ENCODE measurements around the gene EXOC5.
"Not testable (repeated sequence)": the region's sequence is repeated elsewhere in the genome, so short reads cannot be mapped to it uniquely, and the experiment has no call there.

The EXOC5 gene

DNA sequence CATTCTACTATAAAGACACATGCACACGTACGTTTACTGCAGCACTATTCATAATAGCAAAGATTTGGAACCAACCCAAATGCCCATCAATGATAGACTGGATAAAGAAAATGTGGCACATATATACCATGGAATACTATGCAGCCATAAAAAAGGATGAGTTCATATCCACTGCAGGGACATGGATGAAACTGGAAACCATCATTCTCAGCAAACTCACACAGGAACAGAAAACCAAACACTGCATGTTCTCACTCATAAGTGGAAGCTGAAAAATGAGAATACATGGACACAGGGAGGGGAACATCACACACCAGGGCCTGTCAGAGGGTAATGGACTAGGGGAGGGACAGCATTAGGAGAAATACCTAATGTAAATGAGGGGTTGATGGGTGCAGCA is 10.5 kb downstream of the EXOC5 start:
- not testable (repeated sequence) for DNase-seq (ENCODE audit: low spot score)

DNA sequence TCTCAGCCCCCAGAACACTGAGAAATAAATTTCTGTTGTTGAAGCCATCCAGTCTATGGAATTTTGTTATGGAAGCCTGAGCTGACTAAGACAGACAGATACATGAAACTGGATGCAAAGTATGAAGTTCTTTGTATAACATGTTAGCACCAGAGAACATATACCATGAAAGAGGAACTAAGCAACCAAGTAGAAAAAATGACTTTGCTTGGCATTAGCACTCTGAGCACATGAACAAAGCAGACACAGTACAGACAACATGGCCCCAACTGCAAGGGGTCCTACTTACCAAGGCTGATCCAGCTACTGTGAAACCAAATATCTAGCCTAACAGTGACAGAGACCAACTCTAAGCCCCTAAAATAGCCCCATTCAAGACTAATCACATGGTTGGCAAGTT is 13.8 kb downstream of the EXOC5 start:
- DNase-seq (ENCODE audit: low spot score), result no peak

DNA sequence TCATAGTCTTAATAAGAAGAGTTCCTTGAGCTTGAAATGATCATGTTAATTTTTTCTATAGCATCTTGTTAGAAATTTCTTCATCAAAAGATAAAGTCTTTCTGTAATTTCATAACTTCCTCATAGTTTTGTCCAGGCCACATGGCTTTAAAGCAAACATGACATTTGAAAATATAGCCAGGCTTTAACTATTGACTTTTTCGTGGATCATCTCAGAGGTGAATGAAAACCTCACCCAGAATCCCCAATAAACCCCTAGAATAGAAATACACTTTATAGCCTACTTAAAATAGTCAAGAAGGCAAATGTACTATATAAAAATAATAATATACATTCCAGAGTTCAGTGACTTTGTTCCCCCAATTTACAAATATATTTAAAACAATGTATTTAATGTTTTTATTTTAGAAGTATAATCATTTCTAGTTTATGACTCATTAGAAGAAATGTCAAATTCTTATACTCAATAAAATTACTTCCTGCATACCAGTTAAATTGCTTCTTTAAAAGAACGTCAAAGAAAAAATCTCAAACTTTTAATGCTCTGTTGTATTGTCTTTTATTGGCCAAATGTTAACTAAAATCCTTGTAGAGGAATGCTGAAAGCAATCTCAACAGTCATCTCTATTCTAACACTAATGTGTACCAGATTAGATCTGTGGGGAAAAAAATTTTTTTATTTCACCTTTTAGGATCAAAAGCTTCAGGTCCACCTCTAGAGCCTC is 21.6 kb downstream of the EXOC5 start:
- DNase-seq (ENCODE audit: low spot score), result peak; percentile 10

DNA sequence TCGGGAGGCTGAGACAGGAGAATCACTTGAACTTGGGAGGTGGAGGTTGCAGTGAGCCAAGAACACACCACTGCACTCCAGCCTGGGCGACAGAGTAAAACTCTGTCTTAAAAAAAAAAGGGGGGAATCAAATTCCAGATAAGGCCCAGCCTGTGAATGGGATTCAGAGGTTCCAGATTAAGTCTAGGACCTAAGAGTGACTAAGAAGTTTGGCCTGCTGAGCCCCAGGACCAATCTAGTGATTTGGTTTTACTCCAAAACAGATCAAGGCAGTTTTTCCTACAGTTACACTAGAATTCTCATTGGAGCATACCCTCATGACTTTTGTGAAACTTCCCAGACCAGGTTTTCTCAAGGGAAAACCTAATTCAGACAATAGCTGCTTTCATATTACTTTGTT is 22.8 kb downstream of the EXOC5 start:
- DNase-seq (ENCODE audit: low spot score), result no peak

DNA sequence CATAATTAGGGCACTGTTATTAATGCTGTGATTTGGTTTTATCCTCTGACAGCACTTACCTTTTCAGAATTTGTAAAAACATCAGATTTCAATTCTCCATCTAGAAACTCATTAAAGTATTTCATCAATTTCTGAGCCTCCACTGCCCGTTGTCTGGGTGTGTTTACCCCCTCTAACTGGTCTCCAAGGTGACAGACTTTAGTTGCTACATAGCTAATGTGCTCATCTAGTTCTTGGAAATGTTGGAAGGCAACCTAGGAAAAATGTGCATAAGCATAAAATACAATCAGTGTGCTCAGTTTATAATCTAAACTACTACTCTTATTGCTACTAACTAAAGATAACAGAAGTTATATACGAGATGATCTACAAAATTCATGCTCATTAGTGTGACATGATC is 24.6 kb downstream of the EXOC5 start:
- DNase-seq (ENCODE audit: low spot score), result peak; percentile 11

DNA sequence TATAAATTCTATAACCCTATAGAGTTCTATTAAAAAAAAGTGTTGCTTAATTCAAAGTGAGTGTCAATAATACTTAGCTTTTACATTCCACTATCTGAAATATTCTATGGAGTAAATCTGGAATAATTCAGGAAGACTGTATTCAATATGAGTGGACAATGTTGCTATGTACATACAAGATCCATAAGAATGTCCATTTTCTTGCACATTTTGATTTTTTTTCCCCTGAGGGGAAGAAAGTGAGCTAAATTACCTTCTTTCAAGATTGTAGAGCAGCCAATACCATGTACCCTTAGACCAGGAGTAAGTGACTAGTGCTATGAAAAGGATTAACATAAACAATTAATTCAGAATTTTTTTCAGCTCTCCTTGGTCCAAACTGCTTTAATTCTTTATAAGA is 25.4 kb downstream of the EXOC5 start:
- no peak for DNase-seq (ENCODE audit: low spot score)

DNA sequence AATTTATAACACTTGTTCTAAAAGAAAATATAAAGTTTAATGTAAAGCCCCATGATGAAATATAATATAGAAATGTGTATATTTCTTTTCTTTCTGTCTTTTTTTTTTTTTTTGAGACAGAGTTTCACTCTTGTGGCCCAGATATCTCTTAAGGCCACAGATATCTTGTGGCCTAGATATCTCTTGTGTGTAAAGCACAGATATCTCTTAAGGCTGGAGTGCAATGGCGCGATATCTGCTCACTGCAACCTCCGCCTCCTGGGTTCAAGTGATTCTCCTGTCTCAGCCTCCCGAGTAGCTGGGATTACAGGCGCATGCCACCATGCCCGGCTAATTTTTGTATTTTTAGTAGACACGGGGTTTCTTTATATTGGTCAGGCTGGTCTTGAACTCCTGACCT is 28.6 kb downstream of the EXOC5 start:
- not testable (repeated sequence) for DNase-seq (ENCODE audit: low spot score)

DNA sequence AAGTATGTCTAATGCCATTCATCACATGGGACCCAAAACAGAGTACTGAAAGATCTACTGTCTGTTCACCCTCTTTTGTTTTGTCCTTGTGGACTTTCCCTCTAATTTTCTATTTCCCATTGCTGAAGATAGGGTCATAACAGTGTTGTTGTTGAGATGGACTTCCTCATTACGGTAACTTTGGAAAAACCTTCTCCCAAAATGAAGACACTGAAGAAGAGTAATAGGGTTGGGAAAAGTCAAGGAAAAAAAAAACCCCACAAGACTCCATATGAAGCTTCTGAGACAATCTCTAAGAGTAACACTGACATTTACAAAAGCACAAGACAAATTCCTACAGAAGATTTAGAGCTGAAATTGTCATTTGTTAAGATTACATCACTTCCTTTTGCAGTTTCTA is 36.7 kb downstream of the EXOC5 start:
- DNase-seq (ENCODE audit: low spot score), result no peak

DNA sequence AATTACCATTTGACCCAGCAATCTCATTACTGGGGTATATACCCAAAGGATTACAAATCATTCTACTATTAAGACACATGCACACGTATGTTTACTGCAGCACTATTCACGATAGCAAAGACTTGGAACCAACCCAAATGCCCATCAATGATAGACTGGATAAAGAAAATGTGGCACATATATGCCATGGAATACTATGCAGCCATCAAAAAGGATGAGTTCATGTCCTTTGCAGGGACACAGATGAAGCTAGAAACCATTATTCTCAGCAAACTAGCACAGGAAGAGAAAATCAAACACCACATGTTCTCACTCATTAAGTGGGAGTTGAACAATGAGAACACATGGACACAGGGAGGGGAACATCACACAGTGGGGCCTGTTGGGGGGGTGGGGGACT is 40.4 kb downstream of the EXOC5 start:
- not testable (repeated sequence) for DNase-seq (ENCODE audit: low spot score)

DNA sequence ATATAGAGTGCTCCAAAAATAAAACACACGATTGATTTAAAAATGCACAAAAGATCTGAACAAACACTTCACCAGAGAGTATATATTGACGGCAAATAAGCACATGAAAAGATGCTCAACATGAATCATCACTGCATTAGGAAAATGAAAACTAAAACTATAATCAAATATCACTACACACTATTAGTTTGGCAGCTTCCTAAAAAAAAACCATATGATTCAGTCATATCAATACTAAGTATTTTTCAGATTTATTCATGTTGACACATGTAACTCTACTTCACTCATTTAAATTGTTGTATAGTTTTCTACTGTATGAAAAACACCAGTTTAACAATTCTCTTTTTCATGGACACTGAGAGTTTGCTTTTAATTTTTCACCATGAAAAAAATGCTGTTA is 41.6 kb downstream of the EXOC5 start:
- DNase-seq (ENCODE audit: low spot score), result no peak

DNA sequence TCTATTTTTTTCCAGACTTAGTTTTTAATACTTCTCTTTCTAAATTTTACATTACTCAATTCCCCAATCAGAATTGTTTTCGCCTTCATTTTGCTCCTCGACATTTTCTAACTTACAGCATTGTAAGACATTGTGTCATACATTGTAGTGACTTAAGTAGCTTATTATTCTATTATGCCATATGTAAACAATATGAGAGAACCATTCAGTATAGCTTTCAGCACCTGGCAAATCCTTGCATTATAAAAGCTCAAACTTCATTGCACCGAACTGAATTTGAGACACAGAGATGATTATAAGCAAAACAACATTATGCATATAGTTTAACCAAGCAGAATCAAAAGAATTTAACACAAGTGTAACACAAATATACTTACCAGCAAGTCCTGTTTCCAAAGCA is 46.8 kb downstream of the EXOC5 start:
- no peak for DNase-seq (ENCODE audit: low spot score)

DNA sequence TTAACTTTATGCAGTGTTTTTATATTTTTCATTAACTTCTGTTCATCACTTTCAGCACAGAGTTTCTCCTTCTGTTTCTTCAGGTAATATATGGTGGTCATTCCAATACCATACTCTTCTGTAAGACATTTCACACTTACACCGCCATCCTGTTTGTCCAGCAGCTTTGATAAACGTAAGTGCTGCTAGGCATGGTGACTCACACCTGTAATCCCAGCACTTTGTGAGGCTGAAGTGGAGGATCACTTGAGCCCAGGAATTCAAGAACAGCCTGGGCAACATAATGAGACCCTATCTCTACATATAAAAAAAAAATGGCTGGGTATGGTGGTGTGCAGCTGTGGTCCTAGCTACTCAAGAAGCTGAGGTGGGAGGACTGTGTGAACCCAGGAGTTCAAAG is 55.8 kb downstream of the EXOC5 start:
- DNase-seq (ENCODE audit: low spot score), result no peak

DNA sequence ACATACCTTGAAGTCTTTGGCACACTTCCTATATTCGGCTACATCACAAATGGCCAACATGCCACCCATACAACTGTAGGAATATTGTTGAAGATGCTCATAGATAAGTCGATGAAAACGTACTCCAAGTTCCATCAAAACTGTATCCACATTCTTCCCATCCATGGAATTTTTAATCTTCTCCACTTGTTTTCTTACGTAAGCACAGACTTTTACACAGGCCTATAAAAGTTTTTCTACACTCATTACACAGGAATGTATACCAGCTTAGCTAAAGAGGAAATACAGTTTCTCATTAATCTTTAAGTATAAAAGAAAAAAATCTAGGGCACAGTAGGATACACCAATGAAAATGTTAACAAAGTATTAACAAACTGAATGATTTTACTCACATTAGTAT is 59.1 kb downstream of the EXOC5 start:
- DNase-seq (ENCODE audit: low spot score), result peak; percentile 20

DNA sequence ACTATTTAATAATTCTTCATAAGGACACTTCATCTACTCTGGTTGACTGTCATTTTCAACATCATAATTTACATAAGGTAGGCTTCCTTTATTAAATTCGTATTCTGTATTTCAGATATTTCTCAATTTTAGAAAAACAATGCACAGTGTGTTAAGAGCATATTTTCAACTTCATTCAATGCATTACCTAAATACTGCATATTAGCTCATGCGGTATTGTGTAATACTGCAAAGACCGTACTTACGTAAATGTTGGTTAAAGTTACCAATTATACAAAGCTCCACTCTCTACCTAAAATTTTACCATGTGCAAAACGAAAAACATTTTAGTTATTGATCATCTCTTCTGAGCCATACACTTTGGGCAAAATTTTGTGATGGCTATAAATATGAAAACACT is 62.8 kb downstream of the EXOC5 start:
- no peak for DNase-seq (ENCODE audit: low spot score)

DNA sequence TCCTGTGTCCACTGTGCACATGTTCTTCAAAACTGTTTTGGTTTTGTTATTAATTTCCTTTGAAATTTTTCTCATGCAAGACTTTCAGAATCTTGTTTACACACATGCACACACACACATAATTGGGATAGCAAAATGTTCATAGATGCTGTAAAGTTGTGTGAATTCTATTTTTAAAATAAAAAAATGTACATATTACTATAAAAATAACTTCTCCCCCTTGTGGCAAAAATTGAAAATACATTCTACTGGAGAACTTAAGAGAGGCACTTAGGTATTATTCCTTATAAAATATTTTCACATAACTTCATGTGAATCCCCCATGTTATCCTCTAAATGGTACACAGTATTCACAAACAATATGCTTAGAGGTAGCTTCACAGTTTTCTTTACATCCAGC is 66.0 kb downstream of the EXOC5 start:
- DNase-seq (ENCODE audit: low spot score), result not testable (repeated sequence)

DNA sequence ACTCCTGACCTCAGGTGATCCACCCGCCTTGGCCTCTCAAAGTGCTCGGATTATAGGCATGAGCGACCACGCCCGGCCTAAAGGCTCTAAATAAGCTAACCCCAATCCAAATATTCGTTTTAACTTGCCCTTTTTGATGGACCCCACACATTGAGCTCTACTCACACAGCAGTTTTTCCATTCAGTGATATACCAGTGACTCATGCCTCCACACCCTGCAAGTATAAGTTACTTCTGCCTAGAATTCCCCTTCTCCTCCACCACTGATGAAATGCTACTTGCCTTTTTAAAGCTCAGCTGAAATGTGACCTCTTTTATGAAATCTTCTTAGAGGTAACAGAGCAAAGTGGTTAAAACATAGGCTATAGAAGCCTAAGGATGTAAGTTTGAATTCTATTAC is 68.8 kb downstream of the EXOC5 start:
- peak; percentile 7 for DNase-seq (ENCODE audit: low spot score)

DNA sequence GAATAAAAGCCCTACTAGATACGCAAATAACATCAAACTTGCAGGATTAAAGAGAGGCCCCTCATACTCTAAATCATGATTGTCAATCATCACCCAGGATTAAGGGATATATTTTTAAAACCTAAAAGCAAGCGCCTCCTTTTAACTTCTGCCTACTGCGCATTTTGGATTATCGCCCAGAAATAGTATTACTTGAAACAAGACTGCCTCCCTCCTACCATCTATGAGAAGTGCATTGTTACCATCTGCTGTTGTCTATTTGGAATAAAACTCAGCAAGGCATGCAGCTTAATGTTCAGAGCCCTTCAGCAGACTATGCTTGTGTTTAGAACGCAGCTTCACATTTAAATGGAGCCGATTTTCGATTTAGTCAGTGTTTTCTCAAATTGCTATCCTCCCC is 79.6 kb downstream of the EXOC5 start:
- peak; percentile 36 for DNase-seq (ENCODE audit: low spot score)

DNA sequence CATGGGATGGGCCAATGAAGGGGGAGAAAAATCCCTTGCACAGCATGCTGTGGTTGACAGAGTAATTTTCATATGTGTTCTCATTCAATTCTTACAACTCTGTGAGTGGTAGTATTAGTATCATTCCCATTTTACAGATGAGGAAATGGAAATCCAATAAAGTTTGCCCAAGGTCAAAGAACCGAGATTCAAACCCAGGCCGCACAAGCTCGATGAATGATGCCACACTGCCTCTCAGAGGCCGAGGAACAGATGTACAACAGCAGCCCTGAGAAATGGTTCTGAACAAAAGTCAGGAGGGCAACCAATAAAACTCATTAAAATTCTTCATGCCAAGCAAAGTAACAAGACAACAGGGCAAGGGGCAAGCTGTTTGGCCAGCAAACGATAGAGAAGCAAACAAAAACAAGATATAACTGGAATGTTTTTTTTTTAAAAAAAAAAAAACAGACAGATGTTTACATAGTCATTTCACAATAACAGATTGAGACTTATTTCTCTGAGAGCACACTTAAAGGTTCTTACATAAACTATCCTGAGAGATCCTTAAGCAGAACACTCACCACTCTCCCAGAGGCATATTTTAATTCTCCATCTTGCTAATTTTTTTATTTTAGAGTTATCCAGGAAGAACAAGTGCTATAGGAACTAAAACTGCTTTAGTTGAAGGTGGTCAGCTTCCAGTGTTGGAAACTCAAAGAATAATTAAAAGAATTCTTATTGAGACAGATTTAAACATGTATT is 85.8 kb downstream of the EXOC5 start:
- DNase-seq (ENCODE audit: low spot score), result peak; percentile 13

DNA sequence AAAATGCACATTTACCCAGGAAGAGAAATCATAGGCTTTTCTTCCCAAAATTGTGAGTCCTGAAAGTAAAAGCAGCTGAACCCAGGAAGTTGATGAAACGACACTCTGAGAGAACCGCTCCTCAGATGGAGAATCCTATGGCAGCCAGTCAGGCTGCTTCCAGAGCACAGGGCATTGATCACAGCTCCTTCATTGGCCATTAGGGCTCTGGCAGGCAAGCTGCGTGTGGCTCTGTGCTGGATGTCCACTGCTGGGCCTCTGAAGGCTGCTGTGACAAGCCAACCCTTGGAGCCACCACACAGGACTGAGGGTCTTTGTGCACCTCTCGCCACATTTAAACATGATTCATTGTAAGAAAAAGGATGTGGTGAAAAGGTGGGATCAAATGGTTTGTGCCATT is 89.4 kb downstream of the EXOC5 start:
- no peak for DNase-seq (ENCODE audit: low spot score)

DNA sequence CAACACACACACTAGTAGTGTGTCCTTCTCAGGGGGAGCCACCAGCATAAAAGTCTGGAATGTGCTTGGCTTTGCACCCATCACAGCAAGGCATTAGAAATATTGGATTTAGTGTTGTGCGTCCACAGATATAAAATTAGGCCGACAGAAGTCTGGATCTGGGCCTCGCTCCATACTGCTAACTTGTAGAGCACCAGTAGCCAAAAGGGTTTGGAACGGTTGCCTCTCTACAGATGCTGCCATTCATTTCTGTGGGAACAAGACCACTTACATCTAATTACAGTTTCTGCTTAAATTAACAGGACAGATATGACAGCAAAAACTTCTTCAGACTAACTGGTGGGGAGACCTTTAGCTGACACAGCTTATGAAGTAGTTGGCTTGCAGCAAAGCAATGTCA is 94.2 kb downstream of the EXOC5 start:
- DNase-seq (ENCODE audit: low spot score), result no peak

DNA sequence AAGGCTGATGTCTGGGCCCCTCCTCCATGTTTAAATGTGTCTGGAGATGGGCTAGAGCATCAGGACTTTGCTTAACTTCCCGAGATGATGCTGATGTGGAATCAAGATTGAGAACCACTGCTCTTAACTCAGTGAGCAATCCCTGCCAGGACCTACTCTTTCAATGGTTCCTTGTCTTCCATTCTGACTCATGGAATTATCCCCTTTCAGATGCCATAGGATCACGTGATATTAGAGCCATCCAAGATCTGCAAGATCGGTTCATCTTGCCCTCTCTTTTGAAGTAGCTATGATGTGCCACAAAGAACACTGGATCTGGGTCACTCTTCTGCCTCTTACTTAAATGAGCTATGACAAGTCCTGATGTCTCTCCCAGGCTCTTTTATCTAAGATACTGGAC is 96.8 kb downstream of the EXOC5 start:
- DNase-seq (ENCODE audit: low spot score), result no peak

DNA sequence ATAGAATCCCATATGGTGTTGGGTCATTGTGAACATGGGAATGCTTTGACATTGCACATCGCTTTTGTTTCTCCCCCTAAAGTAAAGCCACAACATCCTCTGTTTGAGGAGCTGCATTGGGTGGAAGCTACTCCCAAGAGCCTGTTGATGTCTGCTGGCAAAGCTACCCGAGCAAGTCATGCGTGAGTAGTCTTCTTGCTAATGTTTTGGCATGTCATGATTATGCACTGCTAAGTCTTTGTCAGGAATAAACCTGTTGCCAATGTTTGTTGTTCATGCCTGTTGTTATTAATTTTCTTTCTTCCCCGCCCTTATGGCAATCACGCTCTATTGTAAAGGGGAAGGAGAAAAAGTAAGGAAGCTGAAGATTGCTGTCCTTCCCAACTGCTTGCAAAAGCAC is 97.3 kb downstream of the EXOC5 start:
- DNase-seq (ENCODE audit: low spot score), result no peak

DNA sequence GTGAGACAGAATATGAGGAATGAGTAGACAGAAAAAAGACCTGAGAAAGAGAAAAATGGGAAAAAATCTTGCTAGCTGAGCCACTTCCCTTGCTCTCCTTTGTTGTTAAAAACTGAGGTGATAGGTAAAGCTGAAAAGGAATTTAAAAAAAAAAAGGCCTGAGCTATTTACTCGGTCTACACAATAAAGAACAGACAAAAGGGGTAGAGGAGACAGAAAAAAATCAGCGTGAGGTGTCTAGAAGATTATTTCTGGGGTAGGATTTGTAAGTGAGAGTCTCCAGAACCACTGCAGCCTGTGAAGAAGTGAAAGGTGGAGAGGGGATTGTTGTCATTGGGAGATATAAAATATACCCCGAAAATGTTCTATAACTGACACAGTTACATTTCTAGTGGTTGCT is 98.8 kb downstream of the EXOC5 start:
- DNase-seq (ENCODE audit: low spot score), result no peak

DNA sequence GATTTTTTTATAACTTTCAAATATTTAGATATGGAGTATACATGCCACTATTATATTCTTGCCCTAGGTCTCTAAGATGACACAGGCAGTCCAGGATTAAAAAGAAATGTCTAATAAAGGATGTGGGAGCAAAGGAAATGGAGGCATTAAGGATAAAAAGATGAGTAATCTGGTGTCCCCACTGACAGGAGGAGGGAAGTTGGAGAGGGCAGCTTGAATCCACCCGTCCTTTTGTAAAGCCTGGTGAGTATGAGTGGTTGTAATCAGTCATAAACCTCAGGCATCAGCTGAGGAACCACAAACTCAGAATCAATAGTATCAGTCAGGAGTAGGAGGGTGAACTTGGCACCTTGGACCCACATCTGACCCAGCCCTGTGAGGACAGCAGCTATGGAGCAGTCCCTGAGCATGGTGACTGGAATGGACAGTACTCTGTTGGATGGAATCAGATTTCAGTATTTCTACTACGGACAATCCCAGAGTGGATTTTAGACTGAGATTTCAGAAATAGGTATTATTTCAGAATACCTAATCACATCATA is 100.5 kb downstream of the EXOC5 start:
- DNase-seq (ENCODE audit: low spot score), result no peak

Data from GM03348 (cell line).